ENCODE data around the gene GPC5.

GPC5 gene

GRCh38 chr13:92668157-92668556 lies 1269.7 kb downstream of the GPC5 start:
- Histone ChIP-seq H2AFZ (ENCODE audit: low read length) (no peak overlapping the region), H3K9me3 (ENCODE audit: low read length) (no peaks in the 10 kb centered on the region), H3F3A (ENCODE audit: insufficient read depth, low read length) (no peaks in the 10 kb centered on the region), H3K4me2 (ENCODE audit: low read length) (no peak overlapping the region), H3K4me3 (ENCODE audit: low read depth, low read length, poor library complexity, severe bottlenecking) (no peak overlapping the region), H3K36me3 (ENCODE audit: insufficient read depth, low read length) (no peaks in the 10 kb centered on the region), H3K4me1 (ENCODE audit: insufficient read depth, low read length, severe bottlenecking) (no peaks in the 10 kb centered on the region), H4K20me1 (ENCODE audit: insufficient read depth, low read length) (no peaks in the 10 kb centered on the region), H3K27me3 (ENCODE audit: insufficient read depth, low read length) (no peaks in the 10 kb centered on the region), H3K79me2 (ENCODE audit: insufficient read depth, low read length) (no peaks in the 10 kb centered on the region), H3K27ac (ENCODE audit: low read depth, low read length, poor library complexity, severe bottlenecking) (no peak overlapping the region), H3K9me2 (ENCODE audit: low read depth, low read length) (no peaks in the 10 kb centered on the region), H3K9ac (ENCODE audit: low read length) (no peak overlapping the region)
- TF ChIP-seq, protein P1, sequence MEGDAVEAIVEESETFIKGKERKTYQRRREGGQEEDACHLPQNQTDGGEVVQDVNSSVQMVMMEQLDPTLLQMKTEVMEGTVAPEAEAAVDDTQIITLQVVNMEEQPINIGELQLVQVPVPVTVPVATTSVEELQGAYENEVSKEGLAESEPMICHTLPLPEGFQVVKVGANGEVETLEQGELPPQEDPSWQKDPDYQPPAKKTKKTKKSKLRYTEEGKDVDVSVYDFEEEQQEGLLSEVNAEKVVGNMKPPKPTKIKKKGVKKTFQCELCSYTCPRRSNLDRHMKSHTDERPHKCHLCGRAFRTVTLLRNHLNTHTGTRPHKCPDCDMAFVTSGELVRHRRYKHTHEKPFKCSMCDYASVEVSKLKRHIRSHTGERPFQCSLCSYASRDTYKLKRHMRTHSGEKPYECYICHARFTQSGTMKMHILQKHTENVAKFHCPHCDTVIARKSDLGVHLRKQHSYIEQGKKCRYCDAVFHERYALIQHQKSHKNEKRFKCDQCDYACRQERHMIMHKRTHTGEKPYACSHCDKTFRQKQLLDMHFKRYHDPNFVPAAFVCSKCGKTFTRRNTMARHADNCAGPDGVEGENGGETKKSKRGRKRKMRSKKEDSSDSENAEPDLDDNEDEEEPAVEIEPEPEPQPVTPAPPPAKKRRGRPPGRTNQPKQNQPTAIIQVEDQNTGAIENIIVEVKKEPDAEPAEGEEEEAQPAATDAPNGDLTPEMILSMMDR (IDR thresholded peaks at IDR 0.05; ENCODE audit: low read length), result no peak
- no peak for TF ChIP-seq EZH2 (IDR thresholded peaks at IDR 0.05; ENCODE audit: borderline replicate concordance, low read length)

DNA sequence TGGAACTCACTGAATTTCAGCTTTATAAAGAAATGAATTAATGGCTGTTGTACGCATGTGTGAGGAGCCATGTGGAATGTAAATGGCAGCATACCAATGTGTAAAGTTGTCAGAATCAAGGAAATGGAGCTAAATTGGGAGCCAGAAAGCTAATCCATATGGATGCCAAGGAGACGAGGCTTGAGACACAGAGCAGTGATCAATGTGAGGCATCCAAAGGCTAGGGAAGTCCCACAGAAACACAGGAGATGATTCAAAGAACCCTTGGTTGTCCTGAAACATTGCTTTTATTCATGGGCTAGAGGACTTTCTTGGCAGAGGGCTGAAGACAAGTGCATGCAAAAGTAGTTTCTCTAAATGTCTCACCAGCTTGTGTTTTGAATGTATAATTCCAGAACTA lies 1271.7 kb downstream of the GPC5 start:
- Histone ChIP-seq H3K4me2 (ENCODE audit: low read length) (no peak overlapping the region), H3K27me3 (ENCODE audit: insufficient read depth, low read length) (no peaks in the 10 kb centered on the region), H3K9ac (ENCODE audit: low read length) (no peak overlapping the region), H3F3A (ENCODE audit: insufficient read depth, low read length) (no peaks in the 10 kb centered on the region), H4K20me1 (ENCODE audit: insufficient read depth, low read length) (no peaks in the 10 kb centered on the region), H3K36me3 (ENCODE audit: insufficient read depth, low read length) (no peaks in the 10 kb centered on the region), H3K4me1 (ENCODE audit: insufficient read depth, low read length, severe bottlenecking) (no peaks in the 10 kb centered on the region), H3K79me2 (ENCODE audit: insufficient read depth, low read length) (no peaks in the 10 kb centered on the region), H3K9me2 (ENCODE audit: low read depth, low read length) (no peaks in the 10 kb centered on the region), H2AFZ (ENCODE audit: low read length) (no peak overlapping the region), H3K27ac (ENCODE audit: low read depth, low read length, poor library complexity, severe bottlenecking) (no peak overlapping the region), H3K4me3 (ENCODE audit: low read depth, low read length, poor library complexity, severe bottlenecking) (no peak overlapping the region), H3K9me3 (ENCODE audit: low read length) (no peaks in the 10 kb centered on the region)
- TF ChIP-seq, protein P1 (IDR thresholded peaks at IDR 0.05; ENCODE audit: low read length), result no peak
- no peak for TF ChIP-seq EZH2 (IDR thresholded peaks at IDR 0.05; ENCODE audit: borderline replicate concordance, low read length)

GRCh38 chr13:92671821-92672220 lies 1273.4 kb downstream of the GPC5 start:
- Histone ChIP-seq H3K27me3 (ENCODE audit: insufficient read depth, low read length) (no peaks in the 10 kb centered on the region), H4K20me1 (ENCODE audit: insufficient read depth, low read length) (no peaks in the 10 kb centered on the region), H3K4me3 (ENCODE audit: low read depth, low read length, poor library complexity, severe bottlenecking) (no peak overlapping the region), H3K79me2 (ENCODE audit: insufficient read depth, low read length) (no peaks in the 10 kb centered on the region), H3K9me3 (ENCODE audit: low read length) (no peaks in the 10 kb centered on the region), H3K36me3 (ENCODE audit: insufficient read depth, low read length) (no peaks in the 10 kb centered on the region), H3K27ac (ENCODE audit: low read depth, low read length, poor library complexity, severe bottlenecking) (no peak overlapping the region), H3K9ac (ENCODE audit: low read length) (no peak overlapping the region), H3K9me2 (ENCODE audit: low read depth, low read length) (no peaks in the 10 kb centered on the region), H2AFZ (ENCODE audit: low read length) (no peak overlapping the region), H3F3A (ENCODE audit: insufficient read depth, low read length) (no peaks in the 10 kb centered on the region), H3K4me2 (ENCODE audit: low read length) (no peak overlapping the region), H3K4me1 (ENCODE audit: insufficient read depth, low read length, severe bottlenecking) (no peaks in the 10 kb centered on the region)
- TF ChIP-seq, protein P1 (IDR thresholded peaks at IDR 0.05; ENCODE audit: low read length), result no peak
- no peak for TF ChIP-seq EZH2 (IDR thresholded peaks at IDR 0.05; ENCODE audit: borderline replicate concordance, low read length)

All from OCI-LY1 (cell line).